OCI-LY3 (cell line): ENCODE measurements around the gene UNC13D.

Experiments
- H2AFZ ChIP-seq: fragments of 200-600, 300-600 bp; shearing (Covaris generic); 2 replicates; pipeline ENCODE4 v1.6.0; 2014; ENCODE audit warnings: antibody characterized with exemption, low read depth, low read length
- H3K27ac ChIP-seq: fragments of 200-600, 300-600 bp; sonication (generic); 2 replicates; pipeline ENCODE4 v1.5.1; 2014; ENCODE audit warnings: mild to moderate bottlenecking, low read length, moderate library complexity, mixed read lengths
- H3K27me3 ChIP-seq: fragments of 200-600, 300-600 bp; sonication (generic); 2 replicates; pipeline ENCODE4 v1.6.1; 2014; ENCODE audit warnings: low read depth, low read length, mixed read lengths
- H3K36me3 ChIP-seq: fragments of 200-600, 300-600 bp; sonication (generic); replicated peaks from 2 replicates; pipeline ENCODE3; 2014; ENCODE audit warnings: low read depth, low read length, mixed read lengths
- H3K4me1 ChIP-seq: fragments of 300-600, 200-600 bp; sonication (generic); 2 replicates; pipeline ENCODE4 v1.6.1; 2014; ENCODE audit warnings: low read length, mixed read lengths
- H3K4me2 ChIP-seq: fragments of 200-600, 300-600 bp; sonication (generic); 2 replicates; pipeline ENCODE4 v1.6.1; 2014; ENCODE audit warnings: low read length, mixed read lengths
- H3K4me3 ChIP-seq: fragments of 300-600, 200-600 bp; sonication (generic); 2 replicates; pipeline ENCODE4 v1.5.1; 2014; ENCODE audit warnings: antibody characterized with exemption, mild to moderate bottlenecking, low read length, moderate library complexity
- H3K79me2 ChIP-seq: fragments of 300-600, 200-600 bp; shearing (Covaris generic); 2 replicates; pipeline ENCODE4 v1.6.1; 2014; ENCODE audit warnings: mild to moderate bottlenecking, low read length, mixed read lengths
- H3K9ac ChIP-seq: fragments of 300-600, 200-600 bp; shearing (Covaris generic); 2 replicates; pipeline ENCODE4 v1.6.0; 2014; ENCODE audit warnings: mild to moderate bottlenecking, low read length, moderate library complexity
- H3K9me3 ChIP-seq: fragments of 200-600, 300-600 bp; shearing (Covaris generic); 2 replicates; pipeline ENCODE4 v1.6.1; 2014; ENCODE audit warnings: low read length, mixed read lengths; ENCODE audit not compliant: insufficient read depth
- H4K20me1 ChIP-seq: fragments of 200-600, 300-600 bp; sonication (generic); 2 replicates; pipeline ENCODE4 v1.6.1; 2016; ENCODE audit warnings: low read length, mixed read lengths; ENCODE audit not compliant: insufficient read depth
- EZH2phosphoT487 ChIP-seq: fragments of 200-600 bp; shearing (Covaris generic); IDR thresholded peaks from 2 replicates; pipeline ENCODE4 v1.6.1; 2018; ENCODE audit warnings: antibody characterized with exemption, mixed run types, low read depth
- TF ChIP-seq, protein P1 (sequence below): fragments of 200-600, 300-600 bp; sonication (generic); IDR thresholded peaks from 2 replicates; pipeline ENCODE4 v1.5.1; 2014; ENCODE audit warnings: antibody characterized with exemption, low read length, low read depth

The UNC13D gene

DNA sequence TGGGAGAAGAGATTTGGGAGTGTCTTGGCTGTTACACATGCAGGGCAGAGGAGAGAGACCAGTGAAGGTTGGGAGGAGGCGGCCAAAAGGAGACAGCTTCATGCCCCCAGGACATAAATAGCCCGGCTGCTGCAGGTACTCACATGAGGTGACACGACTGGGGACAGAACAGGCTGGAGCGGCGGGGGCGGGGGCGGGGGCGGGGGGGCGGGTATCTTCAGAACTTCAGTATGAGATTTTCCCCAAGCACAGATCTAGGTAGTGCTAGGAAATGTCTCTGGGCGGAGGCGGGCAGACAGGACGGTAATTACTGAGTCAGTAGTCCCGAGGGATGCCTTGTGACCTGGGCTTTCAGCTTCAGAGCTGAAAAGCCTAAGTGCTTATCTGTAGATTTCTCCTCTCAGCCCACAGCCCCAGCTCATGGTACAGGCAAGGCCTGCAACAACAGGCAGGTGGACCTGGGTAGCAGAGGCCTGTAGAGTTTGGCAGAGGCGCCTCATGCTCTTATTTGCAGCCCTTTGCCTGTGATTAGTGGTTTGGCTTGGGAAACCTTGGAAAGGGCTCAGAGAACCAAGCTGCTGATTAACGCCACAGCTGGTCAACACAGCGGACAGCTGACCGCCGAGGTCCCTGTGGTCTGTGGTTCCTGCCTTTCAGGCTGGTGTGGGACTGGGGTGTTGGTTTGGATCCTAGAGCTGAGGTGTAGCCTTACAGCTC is 35.1 kb downstream of the UNC13D start:
- H3K79me2 ChIP-seq, result no peaks in the 10 kb centered on the region; the same call in 1 of the 2 replicates
- H3K9ac ChIP-seq, result 0 out of 2 replicates have a peak overlapping the region, but pooled peaks have one; percentile 6
- peaks cover 3% of the 10 kb centered on the region; the same call in 1 of the 2 replicates for H4K20me1 ChIP-seq
- no peaks in the 10 kb centered on the region for H3K27me3 ChIP-seq
- no peak overlapping the region for H2AFZ ChIP-seq
- H3K27ac ChIP-seq, result no peak overlapping the region; the same call in 1 of the 2 replicates
- no peak overlapping the region for H3K4me2 ChIP-seq
- H3K4me1 ChIP-seq, result peaks cover under 1% of the 10 kb centered on the region; the same call in 1 of the 2 replicates
- no peak overlapping the region for H3K4me3 ChIP-seq
- H3K36me3 ChIP-seq, result peaks cover 11% of the 10 kb centered on the region
- no peak for TF ChIP-seq EZH2phosphoT487
- TF ChIP-seq, protein P1, sequence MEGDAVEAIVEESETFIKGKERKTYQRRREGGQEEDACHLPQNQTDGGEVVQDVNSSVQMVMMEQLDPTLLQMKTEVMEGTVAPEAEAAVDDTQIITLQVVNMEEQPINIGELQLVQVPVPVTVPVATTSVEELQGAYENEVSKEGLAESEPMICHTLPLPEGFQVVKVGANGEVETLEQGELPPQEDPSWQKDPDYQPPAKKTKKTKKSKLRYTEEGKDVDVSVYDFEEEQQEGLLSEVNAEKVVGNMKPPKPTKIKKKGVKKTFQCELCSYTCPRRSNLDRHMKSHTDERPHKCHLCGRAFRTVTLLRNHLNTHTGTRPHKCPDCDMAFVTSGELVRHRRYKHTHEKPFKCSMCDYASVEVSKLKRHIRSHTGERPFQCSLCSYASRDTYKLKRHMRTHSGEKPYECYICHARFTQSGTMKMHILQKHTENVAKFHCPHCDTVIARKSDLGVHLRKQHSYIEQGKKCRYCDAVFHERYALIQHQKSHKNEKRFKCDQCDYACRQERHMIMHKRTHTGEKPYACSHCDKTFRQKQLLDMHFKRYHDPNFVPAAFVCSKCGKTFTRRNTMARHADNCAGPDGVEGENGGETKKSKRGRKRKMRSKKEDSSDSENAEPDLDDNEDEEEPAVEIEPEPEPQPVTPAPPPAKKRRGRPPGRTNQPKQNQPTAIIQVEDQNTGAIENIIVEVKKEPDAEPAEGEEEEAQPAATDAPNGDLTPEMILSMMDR, result no peak
- no peaks in the 10 kb centered on the region for H3K9me3 ChIP-seq

DNA sequence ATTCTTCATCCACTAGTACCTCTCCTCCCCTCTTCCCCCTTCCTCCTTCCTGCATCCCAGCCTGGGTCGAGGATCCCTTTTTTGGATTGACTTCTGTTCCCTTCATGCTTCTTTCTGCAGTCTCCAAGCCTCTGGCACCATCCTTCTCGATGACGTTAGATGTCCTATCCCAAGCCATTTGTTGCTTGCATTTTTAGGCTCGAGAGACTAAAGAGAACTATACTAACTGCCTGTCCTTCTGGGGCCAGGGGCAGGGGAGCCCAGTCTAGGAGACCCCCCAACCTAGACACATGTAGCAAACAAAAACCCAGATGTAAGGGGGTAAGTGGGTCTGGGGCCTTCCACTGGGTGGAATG is 35.7 kb downstream of the UNC13D start:
- peaks cover 2% of the 10 kb centered on the region; the same call in 1 of the 2 replicates for H3K79me2 ChIP-seq
- H3K4me3 ChIP-seq, result no peak overlapping the region
- peaks cover 15% of the 10 kb centered on the region for H3K36me3 ChIP-seq
- H3K27me3 ChIP-seq, result no peaks in the 10 kb centered on the region
- no peak overlapping the region for H2AFZ ChIP-seq
- peaks cover 3% of the 10 kb centered on the region; the same call in 1 of the 2 replicates for H4K20me1 ChIP-seq
- H3K4me2 ChIP-seq, result no peak overlapping the region
- no peak overlapping the region for H3K27ac ChIP-seq
- no peaks in the 10 kb centered on the region for H3K9me3 ChIP-seq
- H3K4me1 ChIP-seq, result peaks cover 4% of the 10 kb centered on the region; the same call in 1 of the 2 replicates
- no peak for TF ChIP-seq EZH2phosphoT487
- H3K9ac ChIP-seq, result 0 out of 2 replicates have a peak overlapping the region, but pooled peaks have one; percentile 6

DNA sequence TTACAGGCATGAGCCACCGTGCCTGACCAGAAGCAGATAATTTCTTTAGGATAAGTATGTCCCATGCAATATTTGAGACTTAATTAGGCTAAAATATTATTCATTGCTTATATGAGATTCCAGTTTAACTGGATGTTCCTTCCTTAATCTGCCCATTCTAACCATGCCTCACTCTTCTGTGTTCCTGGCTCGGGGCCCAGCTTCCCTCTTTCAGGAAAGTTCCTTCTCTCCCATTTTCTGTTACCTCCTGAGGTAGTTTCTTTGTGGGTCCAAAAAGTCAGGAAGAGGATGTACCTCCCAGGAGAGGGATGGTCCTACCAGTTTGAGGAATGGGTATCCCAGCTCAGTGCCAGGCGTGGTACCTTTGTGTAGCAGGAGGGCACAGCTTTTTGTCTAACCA is 36.3 kb downstream of the UNC13D start:
- Histone ChIP-seq H3K4me3 (no peak overlapping the region), H3K27me3 (no peaks in the 10 kb centered on the region), H3K9ac (no peak overlapping the region), H3K4me2 (no peak overlapping the region), H2AFZ (no peak overlapping the region), H3K9me3 (no peaks in the 10 kb centered on the region), H3K4me1 (peaks cover 4% of the 10 kb centered on the region; the same call in 1 of the 2 replicates), H3K79me2 (peaks cover 2% of the 10 kb centered on the region; the same call in 1 of the 2 replicates), H4K20me1 (peaks cover 3% of the 10 kb centered on the region; the same call in 1 of the 2 replicates), H3K27ac (no peak overlapping the region), H3K36me3 (peaks cover 14% of the 10 kb centered on the region)
- no peak for TF ChIP-seq EZH2phosphoT487
- TF ChIP-seq, protein P1, result no peak

DNA sequence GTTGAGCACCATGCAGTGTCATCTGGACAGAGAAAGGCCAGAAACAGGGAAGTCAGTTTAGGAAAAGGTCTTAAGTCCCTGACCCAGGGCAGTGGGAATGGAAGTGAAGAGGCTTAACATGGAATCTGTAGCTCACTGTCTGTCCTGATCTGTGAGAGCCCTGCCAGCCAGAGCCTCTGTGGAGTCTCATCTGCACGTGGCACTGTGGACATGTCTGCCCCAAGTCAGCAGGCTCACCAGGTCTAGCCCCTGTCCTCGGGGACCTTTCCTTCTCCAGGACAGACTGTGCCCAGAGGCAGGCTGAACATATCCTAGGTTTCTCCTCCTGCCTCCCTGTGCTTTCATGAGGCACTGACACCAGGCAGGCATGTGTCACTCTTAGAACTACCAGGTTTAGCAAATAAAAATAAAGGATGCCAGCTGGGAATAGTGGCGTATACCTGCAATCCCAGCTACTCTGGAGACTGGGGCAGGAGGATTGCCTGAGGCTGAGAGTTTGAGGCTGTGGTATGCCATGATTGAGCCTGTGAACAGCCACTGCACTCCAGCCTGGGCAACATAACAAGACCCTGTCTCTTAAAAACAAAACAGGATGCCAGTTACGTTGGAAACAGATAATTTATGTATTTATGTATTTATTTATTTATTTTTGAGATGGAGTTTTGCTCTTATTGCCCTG is 37.2 kb downstream of the UNC13D start:
- H3K27me3 ChIP-seq, result no peaks in the 10 kb centered on the region
- H3K4me3 ChIP-seq, result no peak overlapping the region
- H2AFZ ChIP-seq, result no peak overlapping the region
- H3K27ac ChIP-seq, result no peak overlapping the region
- peaks cover 2% of the 10 kb centered on the region; the same call in 1 of the 2 replicates for H3K79me2 ChIP-seq
- no peaks in the 10 kb centered on the region for H3K9me3 ChIP-seq
- peaks cover 4% of the 10 kb centered on the region; the same call in 1 of the 2 replicates for H3K4me1 ChIP-seq
- H3K4me2 ChIP-seq, result no peak overlapping the region
- TF ChIP-seq EZH2phosphoT487, result no peak
- TF ChIP-seq, protein P1, result no peak
- no peak overlapping the region for H3K9ac ChIP-seq
- H4K20me1 ChIP-seq, result peaks cover 3% of the 10 kb centered on the region; the same call in 1 of the 2 replicates
- peaks cover 11% of the 10 kb centered on the region for H3K36me3 ChIP-seq
